ENCODE data around the gene APOH. TPM values are rescaled to one million over a fixed set of nuclear protein-coding genes. Genes with fewer than 3 reads are reported as not detected.
"Not testable (repeated sequence)": the region's sequence is repeated elsewhere in the genome, so short reads cannot be mapped to it uniquely, and the experiment has no call there.

The APOH gene
- total RNA-seq, 4 donors from 2014 or later, result not detected

- no peak for DNase-seq
- TF ChIP-seq CTCF (IDR thresholded peaks at IDR 0.05) (peak; percentile 28 to 82 (median 72)), POLR2A (IDR thresholded peaks at IDR 0.05) (no peak)
- no peaks in the 10 kb centered on the region for H3K27me3 ChIP-seq
- 17 to 21% methylated on average over 4 of the region's 4 CpGs for WGBS, 2 donors
- no peak overlapping the region for H3K27ac ChIP-seq
- H3K36me3 ChIP-seq, result no peaks in the 10 kb centered on the region
- intact Hi-C loops (cut with DNase I), result loop anchor here (5.0 kb wide), 1 partner anchor 312 kb away; no protein-coding TSS in a partner anchor
- peaks cover 0 to 6% (median 4%) of the 10 kb centered on the region in 3 donors for H3K4me1 ChIP-seq
- no peaks in the 10 kb centered on the region for H3K9me3 ChIP-seq
- H3K4me3 ChIP-seq, result no peak overlapping the region
Measured at GRCh38 chr17:66255112-66255511, 25.9 kb upstream of the APOH start.

DNA sequence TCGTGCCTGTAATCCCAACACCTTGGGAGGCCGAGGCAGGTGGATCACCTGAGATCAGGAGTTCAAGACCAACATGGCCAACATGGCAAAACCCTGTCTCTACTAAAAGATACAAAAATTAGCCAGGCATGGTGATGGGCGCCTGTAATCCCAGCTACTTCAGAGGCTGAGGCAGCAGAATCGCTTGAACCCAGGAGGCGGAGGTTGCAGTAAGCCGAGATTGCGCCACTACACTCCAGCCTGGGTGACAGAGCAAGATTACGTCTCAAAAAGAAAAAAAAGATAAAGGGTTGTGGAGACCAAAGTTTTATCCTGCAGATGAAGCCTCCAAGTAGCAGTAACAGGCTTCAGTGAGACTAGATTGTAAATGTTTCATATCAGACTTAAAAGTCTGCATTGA is 24.2 kb upstream of the APOH start:
- WGBS, 2 donors, result 80 to 84% methylated on average over 8 of the region's 8 CpGs
- H3K4me3 ChIP-seq; intact Hi-C loops (cut with DNase I); H3K4me1 ChIP-seq; DNase-seq; H3K27ac ChIP-seq; H3K36me3 ChIP-seq; H3K27me3 ChIP-seq; H3K9me3 ChIP-seq: not testable (repeated sequence)

- H3K4me1 ChIP-seq, result peaks cover 0 to 6% (median 4%) of the 10 kb centered on the region in 3 donors
- H3K9me3 ChIP-seq, result no peaks in the 10 kb centered on the region
- no peak for DNase-seq
- no peak overlapping the region for H3K4me3 ChIP-seq
- H3K27ac ChIP-seq, result no peak overlapping the region
- H3K36me3 ChIP-seq, result no peaks in the 10 kb centered on the region
- intact Hi-C loops (cut with DNase I), result no loop called here
- TF ChIP-seq POLR2A (IDR thresholded peaks at IDR 0.05), result no peak
- no peak for TF ChIP-seq CTCF (IDR thresholded peaks at IDR 0.05)
- H3K27me3 ChIP-seq, result no peaks in the 10 kb centered on the region
- WGBS, 2 donors, result 82% methylated on average over 3 of the region's 3 CpGs
Measured at GRCh38 chr17:66250686-66251085, 21.5 kb upstream of the APOH start.

DNA sequence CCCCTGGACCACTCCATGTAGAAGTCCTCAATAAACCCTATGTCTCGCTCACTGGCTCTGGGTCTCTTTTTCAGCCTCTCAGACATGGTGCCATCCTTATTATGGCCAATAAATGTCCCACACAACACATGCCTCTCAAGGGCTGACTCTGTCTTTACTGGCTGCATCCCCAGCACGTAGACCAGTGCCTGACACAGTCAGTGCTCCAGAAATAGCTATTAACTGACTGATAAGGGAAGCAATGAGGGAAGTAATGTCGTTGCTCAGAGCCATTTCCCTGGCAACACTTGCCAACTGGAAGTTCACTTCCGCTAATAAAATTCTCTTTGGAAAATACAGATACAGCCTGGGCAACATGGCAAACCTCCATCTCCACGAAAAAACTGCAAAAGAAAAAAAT is 19.1 kb upstream of the APOH start:
- no peak overlapping the region for H3K4me3 ChIP-seq
- H3K27me3 ChIP-seq, result no peaks in the 10 kb centered on the region
- H3K27ac ChIP-seq, result no peak overlapping the region
- TF ChIP-seq POLR2A (IDR thresholded peaks at IDR 0.05) (no peak), CTCF (IDR thresholded peaks at IDR 0.05) (no peak)
- no peaks in the 10 kb centered on the region for H3K9me3 ChIP-seq
- no peaks in the 10 kb centered on the region for H3K36me3 ChIP-seq
- intact Hi-C loops (cut with DNase I), result no loop called here
- no peaks in the 10 kb centered on the region for H3K4me1 ChIP-seq
- 62 to 88% methylated on average over 4 to 5 of the region's 5 CpGs for WGBS, 2 donors
- DNase-seq, result no peak

GRCh38 chr17:66241839-66242238 is 12.6 kb upstream of the APOH start:
- intact Hi-C loops (cut with DNase I), result no loop called here
- Histone ChIP-seq H3K27me3 (no peaks in the 10 kb centered on the region), H3K9me3 (no peaks in the 10 kb centered on the region), H3K4me1 (no peaks in the 10 kb centered on the region), H3K27ac (no peak overlapping the region), H3K4me3 (no peak overlapping the region), H3K36me3 (no peaks in the 10 kb centered on the region)
- DNase-seq, result no peak
- TF ChIP-seq CTCF (IDR thresholded peaks at IDR 0.05) (no peak), POLR2A (IDR thresholded peaks at IDR 0.05) (no peak)
- WGBS, 2 donors, result 64 to 75% methylated on average over 1 of the region's 1 CpG

- 51 to 55% methylated on average over 3 of the region's 3 CpGs for WGBS, 2 donors
- H3K36me3 ChIP-seq, result no peaks in the 10 kb centered on the region
- DNase-seq, result no peak
- TF ChIP-seq CTCF (IDR thresholded peaks at IDR 0.05) (no peak), POLR2A (IDR thresholded peaks at IDR 0.05) (no peak)
- no peaks in the 10 kb centered on the region for H3K4me1 ChIP-seq
- H3K27ac ChIP-seq, result no peak overlapping the region
- no peaks in the 10 kb centered on the region for H3K27me3 ChIP-seq
- H3K4me3 ChIP-seq, result no peak overlapping the region
- no peaks in the 10 kb centered on the region for H3K9me3 ChIP-seq
- intact Hi-C loops (cut with DNase I), result no loop called here
Measured at GRCh38 chr17:66240630-66241029, 11.4 kb upstream of the APOH start.

Measured in esophagus squamous epithelium (tissue), 5 donors.